Cerebellar nuclear complex (tissue), 1 donor: ENCODE data around the gene MFRP.
A peak's percentile ranks its signal among the peaks of the same experiment; 100 is the strongest.

Experiments
- DNase-seq, 2 experiments: peaks; one replicate each; lab custom pipeline; 2025; lab: John Stamatoyannopoulos, UW

MFRP gene

DNA sequence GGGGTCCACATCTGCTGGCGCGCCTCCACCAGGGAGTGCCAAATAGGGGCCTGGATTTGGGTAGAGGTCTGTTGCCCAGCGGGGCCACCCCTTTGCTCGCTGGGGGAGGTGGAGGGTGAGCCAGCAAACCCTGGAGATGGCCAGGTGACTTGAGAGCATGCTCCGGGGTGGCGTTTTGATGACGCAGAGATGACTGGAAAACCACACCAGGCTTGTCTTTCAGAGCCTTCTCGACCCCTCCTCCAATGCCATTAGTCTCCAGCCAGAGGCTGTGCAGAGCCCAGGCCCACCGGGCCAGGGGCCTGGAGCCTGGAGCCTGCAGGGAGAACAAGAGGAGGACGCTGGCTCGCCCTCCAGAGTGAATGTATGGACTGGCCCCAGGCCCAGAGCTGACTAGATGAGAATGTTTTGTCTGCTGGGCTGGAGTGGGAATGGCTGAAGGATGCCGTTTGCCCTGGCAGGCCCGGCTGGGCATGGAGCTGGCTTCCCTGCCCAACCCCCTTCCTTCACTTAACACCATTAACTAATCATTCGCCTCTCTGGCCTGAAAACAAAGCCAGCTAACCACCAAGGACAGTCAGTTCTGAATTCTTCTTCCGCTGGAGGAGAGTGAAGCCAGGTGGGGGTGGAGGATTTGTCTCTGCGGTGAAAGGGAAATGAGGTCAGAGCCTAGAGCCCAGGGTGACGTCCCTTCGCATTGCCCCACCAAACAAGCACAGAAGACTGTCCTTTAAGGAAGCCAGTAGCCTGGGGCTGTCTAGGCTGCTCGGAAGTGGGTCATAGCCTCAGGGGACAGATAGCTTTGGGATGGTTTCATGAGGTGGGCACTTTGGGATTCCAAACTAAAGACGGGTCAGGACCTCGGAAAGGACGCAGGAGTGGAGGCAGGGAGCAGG lies 28.0 kb downstream of the MFRP start:
- no peak for DNase-seq

DNA sequence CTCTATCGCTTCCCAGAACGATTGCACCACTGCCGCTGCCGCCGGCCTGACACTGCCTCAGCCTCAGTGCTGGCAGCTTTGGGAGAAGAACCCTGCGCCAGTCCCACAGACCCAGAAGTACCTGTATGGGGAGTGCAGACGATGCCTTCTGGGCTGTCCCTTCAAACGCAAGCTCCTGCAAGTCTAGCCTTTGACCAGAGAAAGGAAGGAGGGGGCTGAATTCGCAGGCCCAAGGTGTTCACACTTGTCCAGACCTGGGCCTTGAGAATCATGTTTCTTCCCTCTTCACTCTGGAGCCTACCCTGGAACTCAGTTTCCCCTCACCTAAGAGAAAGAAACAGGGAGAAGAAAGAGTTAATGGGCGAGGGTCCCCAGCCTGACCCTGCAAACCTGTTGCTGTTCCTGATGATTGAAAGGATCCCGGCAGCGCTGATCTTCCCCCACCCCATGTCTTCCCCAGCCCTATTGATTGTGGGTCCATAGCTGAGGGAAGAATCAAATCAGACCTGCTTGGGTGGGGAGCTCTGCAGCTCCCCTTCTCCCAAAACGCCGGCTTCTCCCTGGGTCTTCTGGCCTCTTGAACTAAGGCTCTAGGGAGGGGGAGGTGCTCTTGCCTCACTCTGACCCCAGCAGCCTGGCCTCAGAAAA lies 28.8 kb downstream of the MFRP start:
- DNase-seq: no peak

DNA sequence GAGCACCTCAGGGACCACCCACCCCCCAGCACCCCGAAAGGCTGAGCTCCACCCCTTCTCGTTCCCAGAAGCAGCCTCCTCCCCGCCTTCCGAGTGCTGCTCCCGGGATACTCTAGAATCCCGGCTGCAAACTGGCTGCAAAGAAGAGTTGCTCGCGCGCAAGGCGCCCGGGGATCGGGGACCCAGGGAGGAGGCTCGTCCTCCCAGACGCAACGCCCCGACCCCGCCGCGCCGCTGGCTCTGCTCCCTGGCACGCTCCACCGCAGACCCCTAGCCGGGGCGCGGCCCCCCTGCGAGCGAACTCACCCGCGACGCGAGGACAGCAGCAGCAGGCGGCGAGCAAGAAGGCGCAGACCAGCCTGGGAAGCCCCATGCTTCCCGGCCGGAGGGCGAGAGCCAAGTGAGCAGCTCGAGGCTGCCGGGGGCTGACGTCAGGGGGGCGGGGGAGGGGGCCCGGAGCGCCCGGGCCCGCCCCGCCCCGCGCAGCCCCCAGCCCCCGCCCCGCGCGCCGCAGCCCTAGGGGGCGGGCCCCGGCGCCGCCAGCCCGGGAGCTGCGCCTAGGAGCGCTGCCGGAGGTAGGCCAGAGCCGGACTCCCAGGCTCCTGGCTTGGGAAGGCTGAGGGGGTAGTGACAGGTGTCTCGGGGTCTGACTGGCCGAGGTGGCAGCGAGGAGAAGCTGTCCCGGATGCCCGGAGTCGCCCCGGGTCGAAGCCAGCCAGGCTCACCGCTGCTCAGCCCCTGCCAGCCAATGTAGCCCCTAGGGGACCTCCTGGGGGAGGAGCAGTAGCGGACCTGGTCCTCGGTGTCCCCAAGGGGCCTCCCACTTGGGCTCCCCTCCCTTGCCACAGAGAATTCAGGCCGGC lies 29.5 kb downstream of the MFRP start, which contains the start of gene MCAM:
MCAM (minus strand) TSS at position 402 of the 863 bp plus-strand sequence; CDS start at position 373, 29 bp downstream.
- DNase-seq: no peak

DNA sequence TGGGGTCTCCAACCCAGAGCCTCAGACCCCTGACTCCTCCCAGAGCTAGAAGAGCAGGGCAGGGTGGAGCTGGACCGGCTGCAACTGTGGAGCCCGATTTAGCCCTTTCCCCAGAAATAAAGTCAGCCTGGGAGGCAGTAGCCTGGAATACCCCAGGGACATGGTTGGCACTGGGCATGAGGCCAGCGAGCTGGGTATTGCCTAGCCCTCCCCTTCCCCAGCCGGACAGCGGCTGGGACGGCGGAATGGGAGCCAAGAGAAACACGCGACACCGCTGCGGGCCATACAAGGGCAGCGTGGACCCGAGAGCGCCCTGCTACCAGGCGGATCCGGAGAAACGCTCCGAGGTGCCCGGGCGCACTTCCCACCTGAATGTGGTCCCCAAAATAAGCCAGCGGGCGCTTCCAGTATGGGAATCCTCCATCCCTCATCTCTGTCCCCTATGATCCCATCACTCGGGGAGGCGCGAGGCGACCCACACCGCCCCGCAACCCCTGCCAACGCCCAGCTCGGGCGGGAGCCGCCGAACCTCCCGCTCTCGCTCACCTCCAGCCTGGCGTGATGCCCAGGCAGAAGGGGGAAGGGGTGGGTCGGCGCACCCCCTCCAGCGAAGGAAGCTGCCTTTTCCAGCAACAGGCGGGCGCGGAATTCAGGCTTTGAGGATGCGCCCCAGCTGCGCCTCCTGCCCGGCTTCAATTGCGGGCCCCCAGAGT lies 30.3 kb downstream of the MFRP start:
- no peak for DNase-seq

DNA sequence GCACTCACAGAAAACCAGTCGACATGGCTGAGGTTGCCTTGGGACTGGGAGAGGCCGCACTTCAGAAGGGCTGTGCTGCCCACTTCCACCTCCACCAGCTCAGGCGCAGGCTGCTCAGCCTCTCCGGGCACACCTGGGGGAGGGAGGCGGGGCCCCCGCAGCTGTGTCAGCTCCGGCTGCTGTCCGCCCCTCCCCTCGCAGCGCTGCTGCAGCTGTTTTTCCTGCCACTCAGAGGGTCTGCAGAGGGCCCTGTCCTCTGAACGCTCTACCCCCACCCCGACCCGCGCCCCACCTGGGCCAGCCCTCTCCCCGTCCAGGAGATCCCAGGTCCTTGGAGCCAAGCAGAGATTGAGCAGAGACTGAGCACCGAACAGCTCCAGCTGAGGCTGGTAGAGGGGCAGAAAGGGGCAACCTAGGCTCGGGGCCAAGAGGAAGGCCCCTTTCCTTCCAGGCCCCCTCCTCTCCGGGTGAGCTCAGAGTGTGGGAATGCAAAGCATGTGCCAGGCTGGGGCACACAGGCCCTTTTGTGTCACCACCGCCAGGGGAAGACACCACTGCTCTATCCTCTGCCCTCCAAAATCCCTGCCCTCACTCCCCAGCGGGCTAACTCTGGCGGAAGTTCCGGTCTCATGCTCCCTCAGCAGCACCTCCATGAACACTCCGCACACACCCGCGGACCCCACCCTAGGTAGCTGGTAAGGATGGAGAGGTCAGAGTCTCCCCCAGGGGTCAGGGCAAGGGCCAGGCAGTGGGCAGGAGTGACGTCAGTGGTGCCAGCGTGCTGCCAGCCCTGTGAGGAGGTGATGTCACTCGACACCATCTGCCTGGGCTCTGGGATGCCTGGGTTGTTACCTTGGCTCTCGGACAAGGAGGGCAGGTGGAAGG lies 31.1 kb downstream of the MFRP start:
- DNase-seq: peak; percentile 3 to 52

DNA sequence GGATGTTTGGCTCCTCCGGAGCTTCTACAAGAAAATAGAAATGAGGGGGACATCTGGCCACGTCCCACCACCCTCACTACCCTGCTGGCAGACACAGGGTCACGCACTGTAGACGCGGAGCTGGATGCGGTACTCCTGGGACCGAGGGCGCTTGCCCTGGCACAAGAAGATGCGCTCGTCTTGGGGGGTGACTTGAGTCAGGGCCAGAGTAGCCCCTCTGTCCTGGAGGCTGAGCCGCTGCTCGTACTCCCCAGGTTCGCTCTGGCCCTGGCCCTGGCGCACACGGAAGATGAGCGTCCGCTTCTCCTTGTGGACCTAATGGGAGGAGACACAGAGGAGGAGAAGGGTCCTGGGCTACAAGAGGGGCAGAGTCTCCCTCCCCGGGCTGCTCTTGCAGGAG lies 31.8 kb downstream of the MFRP start:
- no peak for DNase-seq

DNA sequence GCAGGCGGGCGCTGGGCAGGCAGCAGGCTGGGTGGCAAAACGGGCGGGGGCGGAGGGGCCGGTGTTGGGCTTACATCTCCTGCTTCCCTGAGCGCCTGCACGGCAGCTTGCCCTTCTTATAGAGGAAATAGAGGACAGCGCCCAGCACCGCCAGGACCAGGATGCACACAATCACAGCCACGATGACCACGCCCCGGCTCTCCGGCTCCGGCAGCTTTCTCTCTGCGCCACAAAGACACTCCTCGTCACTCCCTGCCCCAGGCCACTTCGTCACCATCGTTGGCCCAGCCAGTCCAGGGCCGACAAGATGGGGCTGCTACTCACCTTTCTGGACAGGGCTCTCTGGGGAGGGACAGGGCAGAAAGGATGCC lies 35.8 kb downstream of the MFRP start:
- no peak for DNase-seq

DNA sequence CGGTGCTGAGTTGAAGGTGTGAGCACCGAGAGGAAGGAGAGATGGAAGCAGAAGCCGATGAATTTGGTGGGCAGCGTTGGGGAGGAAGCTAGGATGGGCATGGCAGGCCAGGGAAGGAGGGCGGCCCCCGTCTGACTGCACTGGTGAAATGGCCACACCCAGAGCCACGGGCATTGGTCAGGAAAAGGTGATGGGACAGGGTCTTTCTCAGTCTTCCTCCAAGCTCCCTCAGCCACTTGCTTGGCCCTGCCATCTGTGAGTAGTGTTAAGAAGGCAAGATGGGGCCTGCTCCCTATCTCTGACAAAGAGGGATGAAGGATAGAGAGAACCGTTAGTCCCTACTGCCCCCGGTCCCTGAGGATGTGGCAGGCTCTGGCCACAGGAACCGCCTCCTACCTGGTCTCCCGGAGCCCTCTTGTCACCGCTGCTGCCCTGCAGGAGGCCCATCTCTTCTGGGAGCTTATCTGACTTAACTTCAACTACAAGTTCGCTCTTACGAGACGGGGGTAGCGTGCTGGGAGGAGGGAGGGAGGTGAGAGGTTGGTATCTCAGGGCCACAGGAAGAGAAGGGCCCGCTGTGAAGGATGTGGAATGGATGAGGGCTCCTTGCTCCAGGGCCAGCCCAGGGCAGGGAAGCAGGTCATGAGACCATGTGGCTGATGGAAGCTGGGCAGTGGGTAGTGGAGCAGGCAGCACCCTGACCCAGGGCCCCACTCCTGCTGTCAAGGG lies 36.4 kb downstream of the MFRP start:
- no peak for DNase-seq

DNA sequence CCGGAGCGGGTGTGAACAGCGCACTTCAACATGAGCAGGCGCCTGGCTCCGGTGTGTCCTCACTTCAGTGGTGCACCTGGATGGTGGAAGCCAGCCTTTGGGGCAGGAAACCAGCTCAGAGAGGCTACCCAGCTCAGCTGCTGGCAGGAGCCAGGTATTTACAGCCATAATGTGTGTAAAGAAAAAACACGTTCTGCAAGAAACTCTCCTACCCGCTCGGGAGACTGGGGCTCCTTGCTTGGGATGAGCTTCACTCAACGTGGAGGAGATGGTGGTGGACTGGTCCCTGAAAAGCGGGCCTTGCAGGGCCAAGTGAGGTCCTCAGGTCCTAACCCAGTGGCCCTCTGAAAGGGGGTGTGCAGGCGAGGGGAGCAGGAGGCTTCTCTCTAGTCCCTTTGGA lies 37.1 kb downstream of the MFRP start:
- no peak for DNase-seq

DNA sequence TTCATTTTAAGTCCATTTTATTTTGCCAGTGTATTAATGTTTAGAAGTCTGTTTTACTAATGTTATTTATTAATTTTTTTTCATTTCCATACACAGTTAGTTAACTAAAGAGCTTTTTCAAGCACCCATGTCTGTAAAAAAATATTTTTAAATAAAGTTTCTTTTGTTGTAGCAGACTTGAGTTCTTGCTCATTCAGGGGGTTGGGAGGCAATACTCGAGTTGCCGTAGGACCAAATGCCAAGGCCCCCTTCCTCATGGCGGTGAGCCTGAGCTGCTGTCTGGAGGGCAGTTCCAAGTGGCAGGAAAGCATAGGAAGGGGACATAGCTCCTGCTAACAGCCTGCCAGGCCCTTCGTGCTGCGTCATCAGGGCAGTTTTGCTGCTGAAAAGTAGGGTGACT lies 38.5 kb downstream of the MFRP start:
- no peak for DNase-seq

DNA sequence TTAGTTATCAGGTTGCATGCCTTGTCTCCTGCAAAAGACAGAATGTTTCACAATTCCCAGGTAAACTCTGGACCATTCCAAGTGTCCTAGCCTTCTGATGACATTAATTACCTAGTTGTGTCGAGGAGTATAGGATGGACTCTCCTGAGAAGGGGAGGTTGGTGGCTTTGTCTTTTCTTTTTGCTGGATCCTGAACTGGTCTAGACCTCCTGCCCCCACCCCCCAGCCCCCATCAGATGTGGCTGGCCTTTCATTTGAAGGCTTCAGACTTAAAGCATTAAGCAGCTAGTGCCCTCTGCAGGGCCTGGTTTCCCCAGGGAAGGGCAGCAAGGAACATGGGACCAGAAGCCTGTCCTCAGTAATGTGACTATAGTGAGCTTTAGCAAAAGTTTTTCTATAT lies 39.3 kb downstream of the MFRP start:
- no peak for DNase-seq

DNA sequence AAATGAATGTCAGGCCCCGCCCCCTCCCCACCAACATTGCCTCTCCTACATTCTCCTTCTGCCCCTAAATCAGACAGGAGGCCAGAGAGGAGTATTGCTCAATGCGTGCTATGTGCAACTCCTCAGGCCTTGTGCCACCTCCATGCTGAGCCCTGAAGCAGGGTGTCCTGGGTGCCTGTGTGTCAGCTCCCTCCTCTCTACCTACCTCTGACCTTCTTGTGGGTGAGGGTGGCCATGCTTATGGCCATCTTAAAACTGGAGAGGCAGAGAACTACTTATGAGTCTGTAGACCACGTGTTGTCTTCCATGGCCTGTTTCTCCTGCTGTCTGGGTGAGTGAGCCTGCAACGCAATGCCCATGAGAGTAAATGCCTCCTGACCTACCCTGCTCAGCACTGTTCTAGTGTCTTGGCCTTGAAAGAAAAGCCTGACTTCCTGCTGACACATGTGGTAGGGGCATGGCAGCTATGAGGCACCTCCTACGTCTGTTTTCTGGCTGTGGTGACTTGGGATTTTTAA lies 40.1 kb downstream of the MFRP start:
- DNase-seq: no peak

DNA sequence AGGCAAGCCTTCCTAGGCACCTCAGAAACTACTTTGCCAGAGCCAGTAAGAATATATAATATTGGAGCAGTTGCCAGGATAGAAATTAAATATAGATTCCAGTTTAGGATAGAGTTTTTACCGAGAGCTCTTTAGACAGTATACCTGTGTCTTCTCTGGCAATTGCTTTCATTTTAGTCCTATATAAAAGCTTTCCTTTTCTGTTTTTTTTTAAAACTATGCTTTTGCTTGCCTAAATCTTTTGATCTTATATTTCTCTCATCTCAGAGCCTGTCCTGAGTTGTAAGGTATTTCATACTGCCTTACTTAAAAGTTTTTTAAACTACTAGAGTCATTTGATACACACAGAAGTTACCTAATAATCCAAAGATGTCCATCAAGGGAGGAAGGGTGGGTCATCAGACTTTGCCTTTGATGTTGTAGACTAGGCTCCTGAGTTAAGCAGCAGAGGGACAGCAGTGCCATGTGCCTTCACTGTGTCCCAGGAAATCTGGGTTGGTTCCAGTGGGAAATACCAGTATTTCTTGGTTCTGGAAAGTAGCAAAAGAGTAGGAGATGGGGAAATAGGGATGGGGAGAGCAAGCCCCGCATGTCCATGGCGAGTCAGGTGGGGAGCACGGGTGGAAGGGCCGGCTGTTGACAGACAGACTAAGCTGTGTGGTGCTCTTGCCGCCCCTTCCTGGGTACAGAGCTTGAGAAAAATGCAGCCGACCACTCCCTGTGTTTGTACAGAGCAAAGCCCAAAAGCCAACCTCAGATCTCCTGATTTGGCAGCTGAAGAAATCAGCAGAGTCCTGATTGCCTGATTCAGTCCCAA lies 40.7 kb downstream of the MFRP start:
- DNase-seq: no peak

DNA sequence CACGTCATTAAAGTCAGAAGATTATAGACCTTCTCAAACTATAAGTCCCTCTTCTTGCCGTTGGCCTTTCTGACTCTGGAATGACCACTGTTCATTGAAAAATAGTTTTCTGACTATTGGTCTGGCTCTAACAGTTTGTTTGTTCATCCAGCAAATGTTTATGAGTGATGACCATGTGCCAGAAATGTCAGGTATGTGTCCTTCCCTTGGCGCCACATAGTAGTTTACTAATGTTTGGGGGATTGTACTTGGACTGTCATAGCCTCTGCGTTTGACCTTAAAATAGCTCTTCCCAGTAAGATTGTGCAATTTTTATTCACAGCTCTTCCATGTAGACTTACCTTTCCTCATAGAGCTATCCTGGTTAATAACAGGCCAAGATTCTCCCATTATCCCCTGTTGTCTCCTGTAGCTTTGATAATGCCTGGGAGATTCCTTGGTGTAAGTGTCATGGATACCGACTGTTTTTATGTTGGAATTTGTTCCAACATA lies 43.2 kb downstream of the MFRP start:
- DNase-seq: no peak

DNA sequence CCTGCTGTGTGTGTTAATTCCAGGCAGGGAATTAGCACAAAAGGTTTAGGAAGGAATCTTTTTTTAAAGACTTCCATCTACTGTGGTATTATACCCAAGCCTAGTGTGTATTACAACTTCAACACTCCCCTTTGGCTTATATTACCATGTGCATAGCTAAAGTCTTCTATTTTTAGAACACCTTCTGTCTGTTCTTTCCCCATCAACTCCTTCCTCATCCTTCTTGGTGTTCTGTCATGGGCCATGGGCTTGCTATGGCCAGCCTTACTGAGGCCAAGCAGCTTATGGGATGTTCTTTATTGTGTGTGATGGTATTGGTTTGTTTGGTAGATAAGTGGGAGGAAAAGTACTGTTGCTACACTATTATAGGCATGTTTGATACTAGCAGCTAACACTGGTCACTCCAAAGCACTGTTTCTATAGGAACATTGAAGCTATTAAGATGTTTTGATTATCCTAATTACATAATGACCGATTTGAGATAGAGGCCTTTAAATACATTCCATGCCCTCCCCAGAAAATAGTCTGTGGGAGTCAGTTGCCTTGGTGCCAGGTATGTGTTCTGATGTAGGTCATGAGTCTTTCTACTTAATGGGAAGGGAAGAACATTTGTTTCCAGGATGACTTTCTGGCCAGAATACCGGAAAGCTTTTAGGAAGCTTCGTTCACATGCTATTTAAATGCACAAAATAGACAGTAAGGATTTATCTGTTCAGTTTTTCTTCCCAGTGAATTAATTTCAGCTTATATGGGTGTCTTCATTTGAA lies 46.1 kb downstream of the MFRP start:
- DNase-seq: peak in 1 of 2 experiments; percentile 37

DNA sequence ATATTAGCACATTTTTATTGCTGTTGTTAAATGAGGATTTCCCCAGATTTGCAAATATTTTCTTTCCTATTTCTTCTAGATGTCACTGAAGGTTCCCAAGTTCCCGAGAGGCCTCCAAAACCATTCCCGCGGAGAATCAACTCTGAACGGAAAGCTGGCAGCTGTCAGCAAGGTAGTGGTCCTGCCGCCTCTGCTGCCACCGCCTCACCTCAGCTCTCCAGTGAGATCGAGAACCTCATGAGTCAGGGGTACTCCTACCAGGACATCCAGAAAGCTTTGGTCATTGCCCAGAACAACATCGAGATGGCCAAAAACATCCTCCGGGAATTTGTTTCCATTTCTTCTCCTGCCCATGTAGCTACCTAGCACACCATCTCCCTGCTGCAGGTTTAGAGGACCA lies 47.1 kb downstream of the MFRP start:
- no peak for DNase-seq

DNA sequence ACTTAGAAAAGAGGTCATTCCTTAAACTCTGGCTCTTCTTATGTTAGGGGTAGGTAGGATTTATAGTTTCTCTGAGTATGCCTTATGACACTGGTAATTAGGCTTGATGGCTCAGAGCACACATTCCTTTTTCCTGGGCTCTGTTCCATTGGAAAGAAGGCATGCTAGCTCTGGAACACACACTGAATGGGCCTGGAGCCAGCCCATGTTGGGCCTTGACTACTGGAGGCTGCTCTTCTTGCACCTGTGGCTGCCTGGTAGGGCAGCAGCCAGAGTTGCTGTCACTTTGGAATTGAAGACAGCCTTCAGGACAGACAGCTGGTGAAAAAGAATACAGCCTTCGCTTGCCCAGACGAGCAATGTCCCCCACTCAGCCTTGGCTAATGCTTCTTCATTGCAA lies 47.8 kb downstream of the MFRP start:
- DNase-seq: peak; percentile 41 to 52

DNA sequence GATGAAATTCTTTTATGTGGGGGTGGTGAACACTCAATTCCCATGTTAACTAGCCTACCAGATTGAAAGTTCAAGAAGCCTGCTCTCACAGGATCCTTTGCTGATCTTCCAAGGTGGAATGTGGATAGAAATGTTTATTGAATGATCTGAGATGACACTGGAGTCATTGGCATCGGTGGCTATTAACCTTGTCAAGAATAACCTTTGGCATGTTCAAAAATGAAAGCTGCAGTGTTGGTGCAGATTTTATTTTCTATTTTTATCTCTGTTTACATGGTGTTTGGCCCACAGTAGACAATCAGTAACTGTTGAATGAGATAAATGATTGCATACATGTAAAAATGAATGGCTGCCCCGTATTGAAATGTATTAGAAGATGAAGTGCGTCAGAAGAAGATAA lies 48.6 kb downstream of the MFRP start:
- DNase-seq: no peak
